GM10266 (cell line): ENCODE data around the gene LMNTD2.

Experiments used
- DNase-seq: peaks from one replicate; pipeline ENCODE4 v3.0.0; 2012; ENCODE audit errors: extremely low spot score
- CTCF ChIP-seq: IDR thresholded peaks from 2 replicates; pipeline ENCODE4 v1.5.1; 2012; ENCODE audit warnings: mild to moderate bottlenecking, low read depth; ENCODE audit not compliant: control insufficient read depth, insufficient read depth; ENCODE audit errors: missing control alignments

Gene LMNTD2

DNA sequence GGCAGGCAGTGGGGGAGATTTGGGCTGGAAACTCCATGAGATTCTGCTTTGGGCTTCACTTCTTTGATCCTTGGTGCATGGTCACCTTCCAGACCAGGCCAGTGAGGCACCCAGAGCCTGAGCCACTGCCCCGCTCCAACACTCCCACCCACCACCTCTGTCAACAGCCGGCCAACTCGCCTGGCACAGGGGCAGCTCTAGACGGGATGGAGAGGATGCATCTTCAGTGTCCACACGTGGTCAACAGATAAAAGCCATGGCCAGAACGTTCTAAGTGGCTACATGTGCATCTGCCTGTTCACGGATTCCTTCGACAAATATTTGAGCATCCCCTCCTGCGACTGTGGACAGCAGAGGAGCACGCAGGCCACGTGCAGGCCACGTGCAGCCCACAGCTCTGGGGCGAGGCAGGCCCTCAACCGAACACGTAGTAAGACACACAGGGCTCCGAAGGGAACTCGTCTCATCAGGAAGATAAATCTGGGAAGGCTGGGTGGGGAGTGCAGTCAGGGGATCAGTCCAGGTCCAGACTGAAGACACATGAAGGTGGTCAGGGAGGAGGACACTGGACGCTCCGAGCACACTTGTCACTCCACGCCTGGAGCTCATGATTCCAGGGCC is 22.0 kb downstream of the LMNTD2 start:
- no peak for DNase-seq

GRCh38 chr11:537622-538430 is 22.7 kb downstream of the LMNTD2 start:
- no peak for TF ChIP-seq CTCF
- no peak for DNase-seq

More for the DNA sequence above, 22.0 kb downstream of the LMNTD2 start:
- TF ChIP-seq CTCF: no peak

DNA sequence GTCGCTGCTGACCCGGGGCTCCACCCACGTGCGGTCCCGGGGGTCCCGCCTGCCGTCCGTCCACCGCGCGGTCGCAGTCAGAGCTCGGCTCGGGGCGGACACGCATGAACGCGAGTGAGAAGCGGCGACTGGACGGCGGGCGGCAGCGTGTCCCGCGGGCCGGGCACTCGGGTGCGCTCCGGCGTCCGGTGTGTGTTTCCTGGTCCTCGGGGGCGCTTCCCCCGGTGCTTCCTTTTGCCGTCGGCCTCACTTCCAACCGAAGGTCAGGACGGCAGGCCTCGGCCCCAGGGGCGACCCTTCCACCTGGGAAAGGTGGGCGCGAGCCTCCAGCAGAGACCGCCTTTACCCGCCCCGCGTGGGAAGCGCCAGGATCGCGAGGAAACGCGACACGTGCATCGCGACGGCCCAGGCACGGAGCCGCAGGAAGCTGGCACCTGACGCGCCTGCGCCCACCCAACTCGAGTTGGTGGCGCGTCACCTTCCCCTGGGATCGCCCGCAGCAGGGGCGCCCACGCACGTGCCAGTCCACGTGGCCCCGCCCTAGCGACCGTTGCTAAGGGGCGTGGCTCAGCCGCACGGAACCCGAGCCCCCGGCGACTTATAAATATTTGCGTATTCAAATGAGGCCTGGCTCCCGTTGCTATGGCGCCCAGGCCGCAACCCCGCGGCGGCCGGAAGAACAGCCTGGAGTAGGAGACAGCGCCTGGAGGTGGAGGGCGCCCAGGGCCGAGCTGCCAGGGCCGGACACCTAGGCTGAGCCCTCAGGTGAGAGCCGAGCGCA is 23.5 kb downstream of the LMNTD2 start, which contains the start of gene LRRC56:
Gene LRRC56 (plus strand): TSS at position 687 of the 781 bp plus-strand sequence. CDS start 3,158 bp downstream, outside the sequence.
- peak; percentile 98 for DNase-seq

DNA sequence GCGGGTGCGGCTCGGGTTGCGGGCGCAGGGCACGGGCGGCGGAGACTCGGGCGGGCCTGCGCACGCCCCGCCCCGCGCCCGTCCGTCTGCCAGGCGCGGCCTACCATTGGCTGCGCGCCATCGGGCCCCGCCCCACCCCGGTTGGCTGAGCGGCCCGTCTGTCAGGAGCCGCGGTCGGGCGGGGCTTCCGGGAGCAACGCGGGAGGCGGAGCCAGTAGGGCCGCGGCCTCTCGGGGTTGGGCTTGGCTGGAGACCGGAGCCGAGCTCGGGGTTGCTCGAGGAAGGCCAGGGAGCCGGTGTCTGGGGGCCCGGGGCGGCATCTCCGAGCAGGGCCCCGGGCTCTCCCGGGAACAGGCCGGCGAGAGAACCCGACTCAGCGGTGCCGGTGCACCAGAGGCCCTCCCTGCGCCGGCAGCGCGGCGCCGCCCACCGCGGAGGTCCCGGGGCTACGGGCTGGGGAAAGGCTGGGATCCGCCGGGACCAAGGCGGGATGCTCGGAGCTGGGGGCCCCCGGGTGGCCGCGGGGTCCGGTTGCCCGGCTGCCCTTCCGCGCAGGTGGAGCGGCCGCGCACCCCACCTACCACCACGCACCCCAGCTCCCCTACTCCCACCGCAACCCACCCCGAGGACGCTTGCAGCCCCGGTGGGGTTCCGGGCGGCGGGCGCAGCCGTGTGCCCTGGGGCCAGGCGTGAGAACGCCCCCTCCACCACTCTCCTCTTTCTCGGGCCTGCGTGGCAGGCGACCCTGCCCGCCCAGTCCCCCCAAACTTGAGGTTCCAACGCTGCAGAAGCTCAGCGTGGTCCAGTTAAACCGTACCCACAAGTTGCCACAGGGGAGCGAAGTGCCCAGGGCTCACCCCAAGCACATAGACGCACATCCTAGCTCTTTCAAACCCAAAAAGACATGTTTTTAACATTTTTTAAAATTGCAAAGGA is 24.8 kb downstream of the LMNTD2 start, which contains the start of gene HRAS:
Gene HRAS (minus strand): TSS at position 58 of the 936 bp plus-strand sequence.
- DNase-seq: peak; percentile 100

More for the DNA sequence above, 23.5 kb downstream of the LMNTD2 start, which contains the start of gene LRRC56:
- TF ChIP-seq CTCF: no peak

DNA sequence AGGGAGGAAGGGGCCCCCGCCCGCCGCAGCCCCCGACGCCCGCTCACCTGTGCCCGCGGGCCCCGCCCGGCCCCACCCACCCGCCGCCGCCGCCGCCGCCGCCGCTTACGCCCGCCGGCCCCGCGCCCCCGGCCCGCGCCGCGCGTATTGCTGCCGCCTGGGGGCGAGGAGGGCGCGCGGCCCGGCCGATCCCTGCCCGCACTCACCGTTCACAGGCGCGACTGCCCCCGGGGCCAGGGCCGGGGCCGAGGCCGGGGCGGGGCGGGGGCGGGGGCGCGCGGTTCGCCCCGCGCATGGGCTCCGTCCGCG is 25.4 kb downstream of the LMNTD2 start:
- TF ChIP-seq CTCF: peak; percentile 48
- DNase-seq: no peak

More for the DNA sequence above, 24.8 kb downstream of the LMNTD2 start, which contains the start of gene HRAS:
- TF ChIP-seq CTCF: no peak

GRCh38 chr11:534396-535209 is 25.9 kb downstream of the LMNTD2 start:
- DNase-seq: no peak
- no peak for TF ChIP-seq CTCF
